Glutamatergic neuron (in vitro differentiated cells): ENCODE measurements around the gene DDX39A. TPM values are rescaled to one million over a fixed set of nuclear protein-coding genes. Genes with fewer than 3 reads are reported as not detected.
"Not testable (repeated sequence)": the region's sequence is repeated elsewhere in the genome, so short reads cannot be mapped to it uniquely, and the experiment has no call there.

ENCODE experiments used
- DNase-seq: peaks from one replicate; pipeline ENCODE4 v3.0.0; 2022
- H3K27ac Mint-ChIP-seq: one replicate; pipeline ENCODE4 v1.8.0; 2020; ENCODE audit warnings: mild to moderate bottlenecking, mixed read lengths, inconsistent platforms; ENCODE audit not compliant: unreplicated experiment
- H3K27me3 Mint-ChIP-seq: one replicate; pipeline ENCODE4 v1.8.0; 2020; ENCODE audit warnings: mild to moderate bottlenecking, moderate library complexity, mixed read lengths, inconsistent platforms; ENCODE audit not compliant: unreplicated experiment
- H3K36me3 Mint-ChIP-seq: one replicate; pipeline ENCODE4 v1.8.0; 2020; ENCODE audit warnings: mild to moderate bottlenecking, mixed read lengths, inconsistent platforms; ENCODE audit not compliant: unreplicated experiment
- H3K4me1 Mint-ChIP-seq: one replicate; pipeline ENCODE4 v1.8.0; 2020; ENCODE audit warnings: mild to moderate bottlenecking, low read depth, mixed read lengths, inconsistent platforms; ENCODE audit not compliant: unreplicated experiment
- H3K4me3 Mint-ChIP-seq: one replicate; pipeline ENCODE4 v1.8.0; 2020; ENCODE audit warnings: mild to moderate bottlenecking, mixed read lengths, inconsistent platforms; ENCODE audit not compliant: unreplicated experiment
- H3K9me3 Mint-ChIP-seq: one replicate; pipeline ENCODE4 v1.8.0; 2020; ENCODE audit warnings: mild to moderate bottlenecking, moderate library complexity, mixed read lengths, inconsistent platforms; ENCODE audit not compliant: unreplicated experiment
- CTCF ChIP-seq: fragments of 200-600 bp; sonication (generic); IDR thresholded peaks from one replicate; pipeline ENCODE4 v1.5.0; 2021; ENCODE audit not compliant: partially characterized antibody, unreplicated experiment
- total RNA-seq: library from RNA; stranded (reverse); fragmentation: NEBNext Ultra II Directional; extraction: Animal tissue kit (Norgen Biotek cat#: 25700); gene quantifications from one replicate; pipeline ENCODE4 v1.2.1, GENCODE V29; 2021; ENCODE audit not compliant: unreplicated experiment

Gene DDX39A
- total RNA-seq, 1 donor from 2014 or later = 103 TPM

- peak overlapping the region; percentile 20 for H3K27ac Mint-ChIP-seq
- no peak for TF ChIP-seq CTCF
- no peak overlapping the region for H3K4me3 Mint-ChIP-seq
- peaks cover 3% of the 10 kb centered on the region for H3K9me3 Mint-ChIP-seq
- no peaks in the 10 kb centered on the region for H3K36me3 Mint-ChIP-seq
- peaks cover 10% of the 10 kb centered on the region for H3K4me1 Mint-ChIP-seq
- DNase-seq = no peak
- peaks cover 3% of the 10 kb centered on the region for H3K27me3 Mint-ChIP-seq
Observed at GRCh38 chr19:14377883-14378328, 41.2 kb downstream of the DDX39A start.

DNA sequence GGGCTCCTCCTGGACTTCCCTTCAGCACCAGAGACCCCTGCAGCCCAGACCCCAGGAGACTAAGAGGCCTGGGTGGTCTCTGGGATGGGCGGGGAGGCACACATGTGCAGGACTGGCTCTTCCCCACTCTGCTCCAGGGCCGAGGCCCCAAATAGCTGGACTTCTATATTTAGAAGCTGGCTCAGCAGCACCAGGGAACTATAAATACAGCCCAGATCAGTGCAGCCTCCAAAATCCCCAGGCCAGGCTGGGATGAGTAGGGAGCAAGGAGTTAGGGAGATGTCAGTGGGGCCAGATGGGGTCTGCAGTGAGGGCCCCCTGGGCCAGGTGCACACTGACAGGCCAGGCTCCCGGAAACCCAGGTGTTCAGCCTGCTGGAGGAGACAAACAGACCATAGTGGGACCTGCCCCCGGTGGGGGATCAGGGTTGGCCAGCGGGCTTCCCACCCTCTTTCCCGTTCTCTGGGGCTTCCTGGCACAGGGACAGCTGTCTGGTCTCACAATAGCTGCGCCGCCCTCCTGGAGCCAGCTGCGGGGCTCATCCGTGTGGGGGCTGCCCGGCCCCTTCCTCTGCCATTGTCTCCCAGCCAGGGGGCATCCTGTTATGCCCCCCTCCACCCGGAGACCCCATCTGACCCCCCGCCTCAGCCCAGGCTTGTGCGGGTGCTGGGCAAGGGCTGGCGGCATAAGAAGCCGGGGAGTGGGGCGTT lies 43.4 kb downstream of the DDX39A start:
- TF ChIP-seq CTCF = no peak
- peaks cover 2% of the 10 kb centered on the region for H3K9me3 Mint-ChIP-seq
- peaks cover 1% of the 10 kb centered on the region for H3K27me3 Mint-ChIP-seq
- DNase-seq = no peak
- H3K27ac Mint-ChIP-seq = peak overlapping the region; percentile 52
- peaks cover 10% of the 10 kb centered on the region for H3K4me1 Mint-ChIP-seq
- no peaks in the 10 kb centered on the region for H3K36me3 Mint-ChIP-seq
- H3K4me3 Mint-ChIP-seq = no peak overlapping the region

DNA sequence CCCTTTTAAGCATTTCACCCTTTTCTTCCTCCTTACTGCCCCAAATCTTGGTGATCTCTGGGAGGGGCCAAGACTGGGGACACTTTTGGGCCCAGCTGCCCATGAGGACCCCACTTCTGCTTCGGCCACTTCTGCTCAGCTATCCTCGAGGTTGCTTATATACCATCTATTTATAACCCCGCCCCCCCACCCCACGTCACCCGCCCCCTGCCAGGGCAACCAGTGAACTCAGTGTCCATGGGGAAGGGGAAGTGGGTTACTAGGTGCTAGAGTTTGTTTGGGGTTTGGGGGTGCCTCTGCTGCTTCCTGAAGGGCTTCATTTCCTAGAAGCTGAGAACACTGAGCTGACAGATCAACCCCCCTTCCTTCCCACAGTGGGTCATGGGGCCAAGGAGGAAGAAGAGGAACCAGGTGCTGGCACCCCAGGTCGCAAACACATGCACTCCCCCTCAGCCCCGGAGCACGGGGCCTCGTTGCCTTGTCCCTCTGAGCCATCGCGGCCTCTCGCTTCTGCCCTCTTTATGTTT lies 44.0 kb downstream of the DDX39A start:
- Mint-ChIP-seq H3K9me3 (peaks cover 2% of the 10 kb centered on the region), H3K4me3 (no peak overlapping the region), H3K4me1 (peaks cover 10% of the 10 kb centered on the region), H3K27ac (peak overlapping the region; percentile 52), H3K36me3 (no peaks in the 10 kb centered on the region), H3K27me3 (peaks cover 1% of the 10 kb centered on the region)
- TF ChIP-seq CTCF = no peak
- no peak for DNase-seq

GRCh38 chr19:14374313-14374712 lies 44.8 kb downstream of the DDX39A start:
- H3K27me3 Mint-ChIP-seq, H3K36me3 Mint-ChIP-seq, H3K9me3 Mint-ChIP-seq, H3K4me1 Mint-ChIP-seq, DNase-seq, H3K27ac Mint-ChIP-seq, H3K4me3 Mint-ChIP-seq: not testable (repeated sequence)

DNA sequence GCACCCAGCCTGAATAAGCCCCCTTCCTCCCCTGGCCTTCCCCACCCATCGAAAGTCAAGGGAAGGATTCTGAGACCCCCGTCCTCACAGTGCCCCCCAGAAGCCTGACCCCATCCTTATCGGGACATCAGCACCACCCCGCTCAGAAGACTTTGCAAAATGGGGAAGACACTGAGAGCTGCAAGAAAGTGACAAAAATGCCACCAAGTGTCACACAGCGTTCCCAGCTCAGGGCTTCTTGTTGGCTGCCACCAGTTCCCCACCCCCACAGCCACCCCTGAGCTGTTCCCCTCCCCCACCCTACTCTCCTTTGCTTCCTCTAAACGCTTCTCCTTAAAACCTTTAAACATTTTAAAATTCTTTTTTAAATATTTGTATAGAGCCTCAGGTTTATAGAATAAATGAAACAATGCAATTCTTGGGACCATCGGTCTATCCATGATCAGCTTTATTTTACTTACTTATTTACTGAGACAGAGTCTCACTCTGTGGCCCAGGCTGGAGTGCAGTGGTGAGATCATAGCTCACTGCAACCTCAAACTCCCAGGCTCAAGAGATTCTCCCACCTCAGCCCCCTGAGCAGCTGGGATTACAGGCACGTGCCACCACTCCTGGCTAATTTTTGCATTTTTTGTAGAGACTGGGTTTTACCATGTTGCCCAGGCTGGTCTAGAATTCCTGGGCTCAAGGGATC lies 46.6 kb downstream of the DDX39A start:
- not testable (repeated sequence) for H3K27ac Mint-ChIP-seq, H3K36me3 Mint-ChIP-seq, H3K9me3 Mint-ChIP-seq, H3K27me3 Mint-ChIP-seq, DNase-seq, H3K4me1 Mint-ChIP-seq, H3K4me3 Mint-ChIP-seq
